Uterus (tissue), 4 donors: ENCODE measurements around the gene MYO1B. TPM values are rescaled to one million over a fixed set of nuclear protein-coding genes. Genes with fewer than 3 reads are reported as not detected.

ENCODE experiments used
- DNase-seq, 2 donors: peaks; one replicate each; pipeline ENCODE4 v3.0.0-alpha.2; 2019 to 2020
- H3K27ac ChIP-seq, 2 donors: fragments of 200-600 bp; sonication (generic); 1 replicate in 1 of 2; 2 replicates in 1 of 2; pipeline ENCODE4 v1.5.1; 2016 to 2018
- H3K27me3 ChIP-seq, 2 donors: fragments of 200-600 bp; sonication (generic); one replicate each; pipeline ENCODE4 v1.5.1; 2018 to 2019; ENCODE audit warnings: control low read depth in 1 of 2
- H3K36me3 ChIP-seq, 2 donors: fragments of 200-600 bp; sonication (generic); one replicate each; pipeline ENCODE4 v1.5.1; 2019; ENCODE audit warnings: control low read depth in 1 of 2
- H3K4me1 ChIP-seq, 2 donors: fragments of 200-600 bp; sonication (generic); one replicate each; pipeline ENCODE4 v1.5.1; 2018 to 2019; ENCODE audit warnings: control low read depth in 1 of 2
- H3K4me3 ChIP-seq, 2 donors: fragments of 200-600 bp; sonication (generic); 1 replicate in 1 of 2; 2 replicates in 1 of 2; pipeline ENCODE4 v1.5.1; 2018 to 2019; ENCODE audit warnings: mild to moderate bottlenecking in 1 of 2
- H3K9me3 ChIP-seq, 2 donors: fragments of 200-600 bp; sonication (generic); one replicate each; pipeline ENCODE4 v1.5.1; 2019; ENCODE audit warnings: control low read depth in 1 of 2
- POLR2A ChIP-seq, 2 donors: fragments of 450-650 bp; IDR thresholded peaks; one replicate each; pipeline ENCODE4 v1.6.1; 2016; ENCODE audit warnings: antibody characterized with exemption in 2 of 2, mild to moderate bottlenecking in 1 of 2, moderate library complexity in 1 of 2
- intact Hi-C: fragments of 100-400 bp; cut with DNase I; formaldehyde crosslinking; loops from one replicate; pipeline ENCODE4 v1.15.1; 2023; ENCODE audit warnings: low total_unique reads
- total RNA-seq, 4 donors: library from RNA; depleted of rRNA in 3 of 4; stranded (reverse); fragments of >200 nt in 3 of 4; gene quantifications; one replicate each; pipeline versions ENCODE4 v1.1.0 to v1.2.4, GENCODE V29; 2014 to 2023
- TF ChIP-seq, protein P1 (sequence below), 4 experiments: fragments of 200-600 bp in 2 of 4; fragments of 450-650 bp in 2 of 4; sonication (generic) in 2 of 4; IDR thresholded peaks; one replicate each; pipeline ENCODE4 v1.5.1; 2016 to 2019; ENCODE audit warnings: antibody characterized with exemption in 4 of 4, mild to moderate bottlenecking in 2 of 4, moderate library complexity in 1 of 4
- donor health status: DM: yes; HTN: yes; CAD: no.

The MYO1B gene
- total RNA-seq, 4 donors from 2014 or later = 10.3 to 169 (median 29.5) TPM

DNA sequence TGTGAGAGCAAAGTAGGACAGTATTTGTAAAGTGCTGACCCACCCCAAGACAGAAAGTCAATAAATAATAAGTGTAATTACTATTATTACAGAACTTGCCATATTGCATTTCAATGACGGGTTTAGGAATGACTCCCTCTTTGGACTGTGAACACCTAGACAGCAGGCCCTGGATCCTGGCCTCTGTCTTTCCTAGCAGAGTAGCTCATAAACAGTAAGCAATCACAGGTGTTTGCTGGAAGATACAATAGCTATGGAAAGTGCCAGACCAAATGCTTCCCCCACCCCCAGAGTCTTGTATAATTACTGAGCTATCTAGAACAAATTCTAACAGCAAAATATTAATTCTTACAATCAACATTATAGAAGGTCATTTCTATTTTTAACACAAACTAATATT, 20.1 kb upstream of the MYO1B start:
- Histone ChIP-seq H3K4me1 (no peaks in the 10 kb centered on the region), H3K27ac (no peak overlapping the region), H3K9me3 (no peaks in the 10 kb centered on the region), H3K4me3 (no peak overlapping the region), H3K36me3 (no peaks in the 10 kb centered on the region), H3K27me3 (no peaks in the 10 kb centered on the region)
- intact Hi-C loops = no loop called here
- TF ChIP-seq, protein P1, sequence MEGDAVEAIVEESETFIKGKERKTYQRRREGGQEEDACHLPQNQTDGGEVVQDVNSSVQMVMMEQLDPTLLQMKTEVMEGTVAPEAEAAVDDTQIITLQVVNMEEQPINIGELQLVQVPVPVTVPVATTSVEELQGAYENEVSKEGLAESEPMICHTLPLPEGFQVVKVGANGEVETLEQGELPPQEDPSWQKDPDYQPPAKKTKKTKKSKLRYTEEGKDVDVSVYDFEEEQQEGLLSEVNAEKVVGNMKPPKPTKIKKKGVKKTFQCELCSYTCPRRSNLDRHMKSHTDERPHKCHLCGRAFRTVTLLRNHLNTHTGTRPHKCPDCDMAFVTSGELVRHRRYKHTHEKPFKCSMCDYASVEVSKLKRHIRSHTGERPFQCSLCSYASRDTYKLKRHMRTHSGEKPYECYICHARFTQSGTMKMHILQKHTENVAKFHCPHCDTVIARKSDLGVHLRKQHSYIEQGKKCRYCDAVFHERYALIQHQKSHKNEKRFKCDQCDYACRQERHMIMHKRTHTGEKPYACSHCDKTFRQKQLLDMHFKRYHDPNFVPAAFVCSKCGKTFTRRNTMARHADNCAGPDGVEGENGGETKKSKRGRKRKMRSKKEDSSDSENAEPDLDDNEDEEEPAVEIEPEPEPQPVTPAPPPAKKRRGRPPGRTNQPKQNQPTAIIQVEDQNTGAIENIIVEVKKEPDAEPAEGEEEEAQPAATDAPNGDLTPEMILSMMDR (IDR thresholded peaks at IDR 0.05) = no peak
- no peak for TF ChIP-seq POLR2A (IDR thresholded peaks at IDR 0.05)
- DNase-seq = no peak

DNA sequence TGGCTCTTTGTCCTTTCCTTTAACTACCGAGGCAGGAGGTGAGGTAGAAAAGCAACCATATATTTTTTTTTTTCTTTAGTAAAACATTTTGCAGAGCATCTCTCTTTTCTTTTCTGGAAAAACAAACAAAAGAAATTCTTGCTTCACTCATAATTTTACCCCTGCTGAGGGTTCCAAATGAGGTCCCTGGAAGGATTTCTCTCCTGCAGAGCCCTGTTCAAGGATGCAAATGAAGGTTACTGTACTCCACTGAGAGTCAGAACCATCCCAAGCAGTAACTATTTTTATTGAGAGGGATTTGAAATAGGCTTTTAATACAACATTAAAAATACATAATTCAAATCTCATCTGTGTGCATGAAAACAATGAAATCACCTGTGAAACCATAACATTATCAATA, 19.5 kb upstream of the MYO1B start:
- intact Hi-C loops = no loop called here
- no peaks in the 10 kb centered on the region for H3K4me1 ChIP-seq
- H3K27me3 ChIP-seq = no peaks in the 10 kb centered on the region
- H3K36me3 ChIP-seq = no peaks in the 10 kb centered on the region
- TF ChIP-seq, protein P1 (IDR thresholded peaks at IDR 0.05) = no peak
- no peak overlapping the region for H3K4me3 ChIP-seq
- no peak for DNase-seq
- no peaks in the 10 kb centered on the region for H3K9me3 ChIP-seq
- H3K27ac ChIP-seq = no peak overlapping the region

DNA sequence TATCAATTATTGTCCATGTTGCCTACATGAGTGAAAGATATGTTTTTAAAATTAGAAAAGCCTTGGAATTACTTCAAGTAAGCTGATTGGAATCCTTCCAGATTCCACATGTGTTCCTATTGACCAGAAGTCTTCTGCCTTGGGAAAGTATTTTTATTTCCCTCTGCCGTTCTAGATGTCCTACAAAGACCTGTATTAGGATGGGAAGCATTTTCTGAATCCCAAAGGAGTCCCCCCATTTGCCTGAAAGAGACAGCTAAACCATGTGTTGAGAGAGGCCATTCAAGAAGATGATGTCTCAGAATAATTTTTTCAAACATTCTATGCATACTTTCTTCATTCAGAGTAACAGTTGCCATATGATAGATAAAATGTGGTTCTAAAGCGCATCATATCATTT, 19.0 kb upstream of the MYO1B start:
- DNase-seq = no peak
- Histone ChIP-seq H3K9me3 (no peaks in the 10 kb centered on the region), H3K36me3 (no peaks in the 10 kb centered on the region), H3K4me3 (no peak overlapping the region), H3K4me1 (no peaks in the 10 kb centered on the region), H3K27me3 (no peaks in the 10 kb centered on the region), H3K27ac (no peak overlapping the region)
- no peak for TF ChIP-seq POLR2A (IDR thresholded peaks at IDR 0.05)
- TF ChIP-seq, protein P1 (IDR thresholded peaks at IDR 0.05) = no peak
- intact Hi-C loops = no loop called here

DNA sequence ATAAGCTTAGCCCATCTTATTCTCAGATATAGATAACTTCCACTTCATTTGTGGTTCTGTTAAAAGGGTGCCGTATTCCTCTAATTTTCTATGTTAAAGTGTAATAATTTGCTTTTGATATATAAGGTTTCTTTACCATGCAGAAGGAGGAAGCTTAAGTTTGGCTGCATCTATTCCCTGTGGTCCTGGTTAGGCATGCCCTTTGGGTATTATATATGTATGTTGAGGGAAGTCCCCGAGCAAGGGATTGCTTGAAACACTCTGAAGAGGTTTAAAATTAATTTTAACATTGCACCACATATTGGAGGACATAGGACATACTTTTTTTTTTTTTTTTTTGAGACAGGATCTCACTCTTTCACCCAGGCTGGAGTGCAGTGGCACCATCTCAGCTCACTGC, 16.9 kb upstream of the MYO1B start:
- Histone ChIP-seq H3K4me3 (no peak overlapping the region), H3K36me3 (no peaks in the 10 kb centered on the region), H3K9me3 (no peaks in the 10 kb centered on the region), H3K4me1 (no peaks in the 10 kb centered on the region), H3K27me3 (no peaks in the 10 kb centered on the region), H3K27ac (no peak overlapping the region)
- no peak for TF ChIP-seq POLR2A (IDR thresholded peaks at IDR 0.05)
- TF ChIP-seq, protein P1 (IDR thresholded peaks at IDR 0.05) = no peak
- no peak for DNase-seq
- intact Hi-C loops = no loop called here

DNA sequence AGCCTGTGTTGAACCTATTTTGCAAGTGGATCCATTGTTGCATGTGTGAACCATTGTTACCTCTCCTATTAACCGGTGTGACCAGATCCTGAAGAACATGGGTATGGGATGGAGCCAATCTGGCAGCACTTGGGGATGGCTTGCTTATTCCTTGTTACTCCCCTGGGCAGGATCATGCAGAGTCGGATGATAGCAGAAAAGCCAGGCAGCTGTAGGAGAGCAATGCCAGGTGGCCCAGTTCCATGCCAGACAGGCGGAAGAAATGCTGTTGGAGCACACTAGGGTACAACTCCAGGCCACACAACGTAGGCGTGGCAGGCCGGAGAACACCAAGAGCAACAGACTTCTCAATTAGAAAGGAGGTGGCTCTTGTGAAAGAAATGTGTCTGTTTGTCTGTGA, 16.3 kb upstream of the MYO1B start:
- Histone ChIP-seq H3K27me3 (no peaks in the 10 kb centered on the region), H3K9me3 (no peaks in the 10 kb centered on the region), H3K4me1 (no peaks in the 10 kb centered on the region), H3K27ac (no peak overlapping the region), H3K36me3 (no peaks in the 10 kb centered on the region), H3K4me3 (no peak overlapping the region)
- TF ChIP-seq, protein P1 (IDR thresholded peaks at IDR 0.05) = no peak
- no peak for TF ChIP-seq POLR2A (IDR thresholded peaks at IDR 0.05)
- DNase-seq = no peak
- intact Hi-C loops = no loop called here
